Cardiac muscle cell (in vitro differentiated cells and primary cell): ENCODE measurements around the gene TSHZ3. TPM values are rescaled to one million over a fixed set of nuclear protein-coding genes. Genes with fewer than 3 reads are reported as not detected.

Experiments used
- DNase-seq, 2 donors: peaks; one replicate each; pipeline versions ENCODE4 v3.0.0 to v3.0.0-alpha.2; 2010 to 2017; ENCODE audit warnings: low read depth in 1 of 2, low spot score in 1 of 2
- H3K27ac ChIP-seq: fragments of 200-600 bp; sonication (generic); 2 replicates; pipeline ENCODE4 v1.5.1; 2016
- H3K27me3 ChIP-seq: fragments of 200-600 bp; sonication (generic); 2 replicates; pipeline ENCODE4 v1.6.0; 2016; ENCODE audit warnings: control low read depth
- H3K36me3 ChIP-seq: fragments of 200-600 bp; sonication (generic); 2 replicates; pipeline ENCODE4 v1.5.1; 2016; ENCODE audit warnings: control low read depth
- H3K4me1 ChIP-seq: fragments of 200-600 bp; sonication (generic); 2 replicates; pipeline ENCODE4 v1.8.1; 2017; ENCODE audit warnings: low read depth, mild to moderate bottlenecking, mixed run types
- H3K4me3 ChIP-seq: fragments of 200-600 bp; sonication (generic); 2 replicates; pipeline ENCODE4 v1.5.1; 2016; ENCODE audit warnings: mild to moderate bottlenecking
- H3K9me3 ChIP-seq: fragments of 200-600 bp; sonication (generic); 2 replicates; pipeline ENCODE4 v1.5.1; 2017; ENCODE audit warnings: low read depth, mild to moderate bottlenecking, control low read depth
- polyA plus RNA-seq: library from polyadenylated mRNA; unstranded; fragments of >200 nt; fragmentation: Nextera tagmentation; extraction: Ambion mirVana; gene quantifications from 2 replicates; pipeline ENCODE4 v1.2.1, GENCODE V29; 2016
- total RNA-seq: library from RNA; depleted of rRNA; stranded (reverse); fragments of >200 nt; gene quantifications from 2 replicates; pipeline ENCODE4 v1.2.3, GENCODE V29; 2016
- TF ChIP-seq, protein P1 (sequence below): IDR thresholded peaks from 2 replicates; pipeline ENCODE4 v1.5.1; 2012; ENCODE audit warnings: low read depth, mild to moderate bottlenecking, low read length

Gene TSHZ3
- total and polyA plus RNA-seq, 2 experiments from 2014 or later, result 0.57 to 1.7 TPM

DNA sequence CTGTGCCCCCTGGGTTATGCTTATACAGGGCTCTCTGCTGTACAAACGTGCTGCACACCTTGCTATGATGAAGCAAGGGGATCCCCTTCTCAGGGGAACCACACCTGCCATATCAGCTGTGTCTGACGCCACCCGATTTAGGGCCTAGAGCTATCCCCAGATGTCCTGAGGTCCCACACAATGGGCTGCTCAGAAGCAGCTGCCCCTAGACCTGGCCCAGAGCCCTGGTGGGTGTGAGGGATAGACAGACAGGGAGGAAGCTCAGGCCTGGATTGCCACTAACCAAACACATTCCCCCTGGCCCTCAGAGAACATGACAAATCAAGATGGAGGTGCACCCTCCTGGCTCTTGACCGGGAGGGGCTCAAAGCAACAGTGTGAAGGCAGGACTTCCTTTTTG is 59.3 kb downstream of the TSHZ3 start:
- Histone ChIP-seq H3K27me3 (peaks cover 3% of the 10 kb centered on the region), H3K9me3 (no peaks in the 10 kb centered on the region), H3K4me1 (no peaks in the 10 kb centered on the region), H3K36me3 (no peaks in the 10 kb centered on the region), H3K4me3 (no peak overlapping the region), H3K27ac (no peak overlapping the region)
- no peak for DNase-seq
- TF ChIP-seq, protein P1, sequence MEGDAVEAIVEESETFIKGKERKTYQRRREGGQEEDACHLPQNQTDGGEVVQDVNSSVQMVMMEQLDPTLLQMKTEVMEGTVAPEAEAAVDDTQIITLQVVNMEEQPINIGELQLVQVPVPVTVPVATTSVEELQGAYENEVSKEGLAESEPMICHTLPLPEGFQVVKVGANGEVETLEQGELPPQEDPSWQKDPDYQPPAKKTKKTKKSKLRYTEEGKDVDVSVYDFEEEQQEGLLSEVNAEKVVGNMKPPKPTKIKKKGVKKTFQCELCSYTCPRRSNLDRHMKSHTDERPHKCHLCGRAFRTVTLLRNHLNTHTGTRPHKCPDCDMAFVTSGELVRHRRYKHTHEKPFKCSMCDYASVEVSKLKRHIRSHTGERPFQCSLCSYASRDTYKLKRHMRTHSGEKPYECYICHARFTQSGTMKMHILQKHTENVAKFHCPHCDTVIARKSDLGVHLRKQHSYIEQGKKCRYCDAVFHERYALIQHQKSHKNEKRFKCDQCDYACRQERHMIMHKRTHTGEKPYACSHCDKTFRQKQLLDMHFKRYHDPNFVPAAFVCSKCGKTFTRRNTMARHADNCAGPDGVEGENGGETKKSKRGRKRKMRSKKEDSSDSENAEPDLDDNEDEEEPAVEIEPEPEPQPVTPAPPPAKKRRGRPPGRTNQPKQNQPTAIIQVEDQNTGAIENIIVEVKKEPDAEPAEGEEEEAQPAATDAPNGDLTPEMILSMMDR, result no peak

DNA sequence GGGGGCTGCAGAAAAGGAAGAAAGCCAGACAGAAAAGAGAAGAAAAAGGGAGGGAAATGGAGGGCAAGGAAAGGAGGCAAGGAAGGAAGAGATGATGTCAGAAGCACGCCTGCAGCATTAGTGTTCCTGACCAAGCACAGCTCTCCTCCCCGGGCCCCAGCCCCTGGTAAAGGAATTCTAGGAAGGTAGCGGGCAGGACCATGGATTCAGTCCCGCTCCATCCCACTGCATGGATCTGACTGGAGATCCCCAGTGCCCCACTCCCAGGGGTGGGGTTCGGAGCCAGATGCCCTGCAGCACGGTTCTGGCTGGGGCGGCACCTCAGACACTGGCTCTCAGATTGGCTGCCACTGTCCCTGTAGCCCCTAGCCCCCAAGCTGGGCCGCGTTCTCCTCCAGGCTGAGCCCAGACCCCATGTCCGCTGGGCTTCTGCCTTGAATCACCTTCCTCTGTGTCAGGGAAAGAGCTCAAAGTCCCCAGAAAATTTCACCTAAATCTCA is 59.8 kb downstream of the TSHZ3 start:
- Histone ChIP-seq H3K36me3 (no peaks in the 10 kb centered on the region), H3K9me3 (no peaks in the 10 kb centered on the region), H3K27me3 (peaks cover 3% of the 10 kb centered on the region), H3K4me1 (no peaks in the 10 kb centered on the region), H3K27ac (no peak overlapping the region), H3K4me3 (no peak overlapping the region)
- TF ChIP-seq, protein P1, result no peak
- DNase-seq, result no peak

DNA sequence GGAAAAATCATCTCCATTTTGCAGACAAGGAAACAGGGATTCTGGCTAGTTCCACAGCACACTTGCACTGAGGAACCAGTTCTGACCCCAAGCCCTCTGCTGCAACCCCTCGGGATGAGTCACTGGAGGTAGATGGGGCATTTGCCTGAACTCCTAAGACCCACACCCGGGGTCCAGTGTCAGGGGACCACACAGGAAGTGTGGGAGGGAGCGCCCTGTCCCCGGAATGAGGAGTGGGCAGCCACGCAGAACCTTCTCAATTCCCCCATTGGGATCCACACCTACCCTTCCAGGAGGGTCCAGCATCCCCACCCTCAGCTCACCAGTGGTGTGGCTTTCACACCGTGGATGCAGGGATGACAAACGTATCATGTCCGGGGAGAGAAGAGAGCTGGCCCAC is 62.7 kb downstream of the TSHZ3 start:
- H3K27me3 ChIP-seq, result peaks cover under 1% of the 10 kb centered on the region
- H3K4me3 ChIP-seq, result no peak overlapping the region
- no peaks in the 10 kb centered on the region for H3K9me3 ChIP-seq
- H3K4me1 ChIP-seq, result no peaks in the 10 kb centered on the region
- no peaks in the 10 kb centered on the region for H3K36me3 ChIP-seq
- TF ChIP-seq, protein P1, result no peak
- no peak for DNase-seq
- no peak overlapping the region for H3K27ac ChIP-seq

DNA sequence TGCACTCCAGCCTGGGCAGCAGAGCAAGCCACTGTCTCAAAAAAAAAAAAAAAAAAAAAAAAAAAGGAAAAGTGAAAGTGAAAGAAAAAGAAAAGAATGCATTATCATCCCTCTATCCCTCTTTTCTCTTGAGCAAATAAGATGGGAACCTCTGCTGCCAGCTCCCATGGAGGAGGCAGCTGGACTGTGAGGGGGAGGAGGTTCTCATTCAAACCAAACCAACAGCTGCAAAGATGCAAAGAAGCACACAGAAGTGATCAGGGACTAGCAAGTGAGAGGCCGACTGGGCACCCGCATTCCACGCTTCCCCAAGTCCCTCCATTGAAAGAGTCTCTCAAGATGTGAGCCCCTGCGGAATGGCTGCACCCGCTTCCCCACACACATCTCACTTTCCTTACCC is 63.5 kb downstream of the TSHZ3 start:
- Histone ChIP-seq H3K27ac (no peak overlapping the region), H3K36me3 (no peaks in the 10 kb centered on the region), H3K27me3 (peaks cover 4% of the 10 kb centered on the region), H3K4me3 (no peak overlapping the region), H3K9me3 (no peaks in the 10 kb centered on the region), H3K4me1 (no peaks in the 10 kb centered on the region)
- DNase-seq, result peak in 1 of 2 donors; percentile 70
- TF ChIP-seq, protein P1, result no peak

DNA sequence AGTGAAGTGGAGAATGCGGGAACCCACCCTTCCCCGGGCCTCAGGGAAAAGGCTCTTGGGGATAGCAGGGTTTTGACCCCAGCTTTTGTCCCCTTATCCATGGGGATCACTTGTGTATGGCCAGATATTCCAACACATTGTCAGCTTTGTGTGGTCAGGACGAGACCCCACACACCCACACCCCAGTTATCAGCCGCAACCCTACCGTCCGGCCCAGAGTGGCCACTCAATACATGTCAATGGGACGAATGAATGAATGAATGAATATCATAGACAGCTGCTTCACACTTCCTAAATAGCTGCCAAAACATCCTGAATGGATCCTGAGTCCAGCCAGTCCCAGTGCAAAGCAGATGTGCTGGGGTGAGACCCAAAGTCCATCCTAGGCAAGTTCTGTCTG is 64.6 kb downstream of the TSHZ3 start:
- Histone ChIP-seq H3K36me3 (no peaks in the 10 kb centered on the region), H3K27ac (no peak overlapping the region), H3K9me3 (no peaks in the 10 kb centered on the region), H3K27me3 (peaks cover 4% of the 10 kb centered on the region), H3K4me1 (no peaks in the 10 kb centered on the region), H3K4me3 (no peak overlapping the region)
- TF ChIP-seq, protein P1, result no peak
- DNase-seq, result no peak

DNA sequence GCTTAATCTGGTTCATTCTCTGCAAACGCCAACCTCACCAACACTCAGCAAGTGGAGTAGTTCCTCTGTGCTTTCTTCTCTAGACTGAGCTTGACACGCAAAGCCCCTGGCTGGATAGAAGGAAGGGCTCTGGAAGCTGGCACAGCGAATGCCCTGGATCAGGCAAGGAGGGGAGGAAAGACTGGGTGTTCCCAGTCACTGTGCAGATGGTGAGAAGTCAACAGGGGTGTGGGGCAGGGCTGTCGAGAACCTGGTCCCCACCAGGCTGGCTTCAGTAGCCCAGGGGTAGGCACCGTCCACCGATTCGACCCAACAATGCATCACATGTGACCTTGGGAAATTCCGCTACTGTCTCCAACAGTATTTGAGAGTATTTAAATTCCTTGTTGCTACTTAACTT is 65.5 kb downstream of the TSHZ3 start:
- Histone ChIP-seq H3K27ac (no peak overlapping the region), H3K4me3 (no peak overlapping the region), H3K27me3 (peaks cover 4% of the 10 kb centered on the region), H3K36me3 (no peaks in the 10 kb centered on the region), H3K4me1 (no peaks in the 10 kb centered on the region), H3K9me3 (no peaks in the 10 kb centered on the region)
- TF ChIP-seq, protein P1, result no peak
- no peak for DNase-seq
